ENCODE results near the gene MAGI2.

GRCh38 chr7:79329464-79329863 lies 124.0 kb downstream of the MAGI2 start:
- TF ChIP-seq CTCF (conservative IDR thresholded peaks at IDR 0.05; ENCODE audit: low read depth, low read length) (no peak), EZH2 (IDR thresholded peaks at IDR 0.05; ENCODE audit: borderline replicate concordance, low read depth, low read length, poor library complexity, severe bottlenecking) (no peak)

All from A673 (cell line).